ENCODE results near the gene PSMD7. TPM values are rescaled to one million over a fixed set of nuclear protein-coding genes. Genes with fewer than 3 reads are reported as not detected.
"Not testable (repeated sequence)": the region's sequence is repeated elsewhere in the genome, so short reads cannot be mapped to it uniquely, and the experiment has no call there.

Gene PSMD7
- total RNA-seq, 1 experiment from 2014 or later: 135 TPM

DNA sequence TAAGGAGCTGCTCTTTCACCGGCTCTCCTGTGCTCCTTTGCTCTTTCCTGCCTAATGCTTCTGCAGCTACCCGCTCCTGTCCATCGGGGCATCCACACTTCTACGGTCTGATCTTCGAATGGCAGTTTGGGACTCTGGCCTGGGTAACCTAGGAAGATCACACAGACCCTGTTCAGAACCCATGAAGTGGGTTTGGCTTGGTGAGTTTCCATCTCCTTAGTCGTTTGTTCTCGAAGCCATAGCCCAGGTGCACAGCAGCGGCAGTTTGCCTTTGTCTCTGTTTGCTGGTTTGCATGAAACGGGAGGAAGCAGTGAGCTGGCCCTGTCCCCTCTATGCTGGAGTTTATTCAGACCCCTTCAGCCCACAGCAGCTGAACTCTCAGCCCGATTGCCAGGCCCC is 29.0 kb downstream of the PSMD7 start:
- Mint-ChIP-seq H3K27ac (peak overlapping the region; percentile 40; the same call in 1 of the 2 replicates), H3K4me1 (0 out of 2 replicates have a peak, but pooled peaks cover 3% of the 10 kb centered on the region), H3K27me3 (ENCODE audit: low read depth) (no peaks in the 10 kb centered on the region), H3K4me3 (no peak overlapping the region), H3K36me3 (peaks cover 30% of the 10 kb centered on the region), H3K9me3 (no peaks in the 10 kb centered on the region)
- CTCF ChIA-PET: no interaction called here
- no peak for ATAC-seq
- DNase-seq (ENCODE audit: low spot score): no peak
- no peak for TF ChIP-seq FOXJ3 (CRISPR knock-in tag; IDR thresholded peaks at IDR 0.05; ENCODE audit: borderline replicate concordance)
- no peak for TF ChIP-seq ZNF121 (CRISPR knock-in tag; IDR thresholded peaks at IDR 0.05)
- TF ChIP-seq TEAD4 (CRISPR knock-in tag; IDR thresholded peaks at IDR 0.05): no peak
- no peak for TF ChIP-seq NFATC4 (CRISPR knock-in tag; IDR thresholded peaks at IDR 0.05)
- no peak for TF ChIP-seq PRDM15 (CRISPR knock-in tag; IDR thresholded peaks at IDR 0.05)
- POLR2A ChIA-PET: interaction anchor here (0.6 kb wide), 1 partner anchor 49 kb away, joined by 9 read pairs; no protein-coding TSS in a partner anchor

- H3K4me3 Mint-ChIP-seq; ATAC-seq; H3K9me3 Mint-ChIP-seq; CTCF ChIA-PET; H3K4me1 Mint-ChIP-seq; H3K27ac Mint-ChIP-seq; POLR2A ChIA-PET; DNase-seq (ENCODE audit: low spot score); H3K27me3 Mint-ChIP-seq (ENCODE audit: low read depth): not testable (repeated sequence)
- H3K36me3 Mint-ChIP-seq: peaks cover 46% of the 10 kb centered on the region
Observed at GRCh38 chr16:74328346-74328745, 31.7 kb downstream of the PSMD7 start.

DNA sequence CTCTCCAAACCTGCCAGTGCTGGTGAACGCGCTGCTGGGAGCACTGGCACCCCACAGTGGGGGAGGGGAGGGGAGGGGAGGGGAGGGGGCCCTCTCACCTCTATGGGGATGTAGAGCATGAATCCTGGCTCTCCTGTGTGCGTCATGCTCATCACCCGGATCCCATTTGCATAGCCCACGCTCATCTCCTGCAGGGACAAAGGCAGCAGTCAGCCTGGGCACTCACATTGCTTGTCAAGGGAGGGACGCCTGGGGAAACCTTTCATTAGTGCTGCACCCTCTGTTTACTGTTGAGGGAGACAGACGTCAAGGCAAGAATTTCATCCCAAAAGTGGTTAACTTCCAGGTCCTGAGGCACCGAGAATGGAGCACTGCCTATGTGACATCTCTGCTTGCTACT is 35.9 kb downstream of the PSMD7 start:
- peaks cover 45% of the 10 kb centered on the region for H3K36me3 Mint-ChIP-seq
- H3K9me3 Mint-ChIP-seq; ATAC-seq; H3K27ac Mint-ChIP-seq; H3K4me3 Mint-ChIP-seq; H3K27me3 Mint-ChIP-seq (ENCODE audit: low read depth); H3K4me1 Mint-ChIP-seq; POLR2A ChIA-PET; DNase-seq (ENCODE audit: low spot score); CTCF ChIA-PET: not testable (repeated sequence)

DNA sequence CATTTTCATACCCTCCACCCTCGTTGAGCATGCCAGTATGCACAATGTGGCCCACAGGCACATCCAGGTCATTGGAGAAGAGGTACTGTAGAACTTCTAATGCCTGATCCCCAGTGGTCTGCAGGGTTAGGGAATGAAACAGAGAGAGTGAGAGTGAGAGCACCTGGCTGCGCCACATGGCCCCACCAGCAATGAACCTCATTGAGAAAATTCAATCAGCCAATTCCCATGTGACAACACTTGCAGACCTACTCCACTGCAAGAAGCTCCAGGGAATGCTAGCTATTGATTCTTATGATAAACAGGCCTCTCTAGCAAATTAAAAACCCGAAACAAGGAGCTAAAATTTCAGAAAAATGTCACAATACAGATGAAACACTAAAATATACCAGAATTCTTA is 40.9 kb downstream of the PSMD7 start:
- H3K27ac Mint-ChIP-seq; CTCF ChIA-PET; POLR2A ChIA-PET; H3K9me3 Mint-ChIP-seq; DNase-seq (ENCODE audit: low spot score); H3K27me3 Mint-ChIP-seq (ENCODE audit: low read depth); H3K4me1 Mint-ChIP-seq; H3K4me3 Mint-ChIP-seq; ATAC-seq: not testable (repeated sequence)
- peaks cover 44% of the 10 kb centered on the region for H3K36me3 Mint-ChIP-seq

DNA sequence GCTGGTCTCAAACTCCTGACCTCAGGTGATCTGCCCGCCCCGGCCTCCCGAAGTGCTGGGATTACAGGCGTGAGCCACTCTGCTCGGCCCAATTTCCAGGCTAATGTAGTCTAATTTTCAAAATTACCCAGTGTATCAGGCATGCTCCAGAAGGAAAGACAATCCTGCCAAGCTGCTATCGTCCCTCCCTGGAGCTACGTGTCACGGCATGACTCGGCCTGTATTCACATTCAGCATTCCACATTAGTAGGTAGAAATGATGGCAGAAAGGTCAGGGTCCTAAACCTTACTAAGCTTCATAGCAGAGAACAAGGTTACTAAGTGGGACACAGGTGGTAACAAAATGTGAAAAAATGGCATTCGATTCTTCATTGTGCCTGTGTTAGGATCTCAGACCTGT is 42.6 kb downstream of the PSMD7 start:
- ATAC-seq; H3K27ac Mint-ChIP-seq; H3K9me3 Mint-ChIP-seq; H3K27me3 Mint-ChIP-seq (ENCODE audit: low read depth); H3K4me3 Mint-ChIP-seq; DNase-seq (ENCODE audit: low spot score); POLR2A ChIA-PET; H3K4me1 Mint-ChIP-seq; CTCF ChIA-PET: not testable (repeated sequence)
- peaks cover 44% of the 10 kb centered on the region for H3K36me3 Mint-ChIP-seq

GRCh38 chr16:74353038-74353437 is 56.4 kb downstream of the PSMD7 start:
- 0 out of 2 replicates have a peak, but pooled peaks have one; percentile 20 for ATAC-seq
- POLR2A ChIA-PET; H3K4me1 Mint-ChIP-seq; H3K4me3 Mint-ChIP-seq; H3K27me3 Mint-ChIP-seq (ENCODE audit: low read depth); H3K9me3 Mint-ChIP-seq; CTCF ChIA-PET; H3K27ac Mint-ChIP-seq; DNase-seq (ENCODE audit: low spot score): not testable (repeated sequence)
- H3K36me3 Mint-ChIP-seq: peaks cover 42% of the 10 kb centered on the region

Other genes with a start within 250 kb of the PSMD7 start
- gene NPIPB15, start 79.5 kb downstream of the PSMD7 start, total RNA-seq (2021): 5.0 to 6.2 TPM (median 5.2 TPM) in 3 replicates
- gene CLEC18B, start 124.7 kb downstream of the PSMD7 start, total RNA-seq (2021): 0.20 to 0.71 TPM (median 0.50 TPM) in 3 replicates

Measured in WTC11 (cell line).